EL (cell line): ENCODE results near the gene XG.

ENCODE experiments used
- DNase-seq: peaks from one replicate; pipeline ENCODE4 v3.0.0-alpha.2; 2016

XG gene

DNA sequence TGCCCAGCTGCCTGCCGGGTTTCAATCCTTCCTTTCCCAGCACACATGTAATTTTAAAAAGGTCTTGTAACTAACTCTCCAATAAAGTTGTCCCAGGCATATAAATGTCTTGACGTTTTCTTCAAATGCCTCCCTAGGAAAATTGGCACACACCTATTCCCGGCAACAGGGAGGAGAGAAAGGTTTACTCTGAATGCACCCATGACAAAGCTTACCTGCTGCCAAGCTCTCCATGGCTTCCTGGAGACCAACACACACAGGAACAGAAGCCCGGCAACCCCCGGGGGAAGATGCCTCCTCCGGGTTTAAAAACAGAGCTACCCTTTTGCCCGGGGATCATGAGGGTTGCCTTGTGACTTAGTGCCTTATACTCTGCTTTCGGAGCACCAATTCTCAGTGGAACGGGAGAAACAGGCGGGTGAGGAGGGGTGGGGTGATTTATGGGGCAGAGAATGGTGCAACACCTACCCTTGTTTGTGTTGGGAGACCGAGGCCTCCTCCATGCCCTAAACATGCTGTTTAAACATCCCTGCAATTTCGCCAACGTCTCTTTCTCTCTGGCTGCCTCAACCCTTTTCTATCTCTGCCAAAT lies 72.1 kb downstream of the XG start:
- no peak for DNase-seq

DNA sequence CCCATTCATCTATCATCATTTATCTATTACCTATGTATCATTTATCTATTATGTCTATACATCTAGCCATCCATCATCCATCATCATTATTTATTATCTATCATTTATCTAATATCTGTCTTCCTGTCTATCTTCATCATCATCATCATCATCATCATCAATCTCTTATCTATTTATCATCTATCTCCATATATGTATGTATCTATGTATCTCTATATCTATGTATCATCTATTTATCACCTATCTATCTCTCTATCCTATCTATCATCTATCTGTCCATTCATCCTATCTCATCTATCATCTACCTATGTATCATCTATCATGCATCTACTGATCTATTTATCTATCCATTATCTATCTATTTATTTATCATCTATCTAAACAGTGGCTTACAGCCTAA lies 73.0 kb downstream of the XG start:
- no peak for DNase-seq

DNA sequence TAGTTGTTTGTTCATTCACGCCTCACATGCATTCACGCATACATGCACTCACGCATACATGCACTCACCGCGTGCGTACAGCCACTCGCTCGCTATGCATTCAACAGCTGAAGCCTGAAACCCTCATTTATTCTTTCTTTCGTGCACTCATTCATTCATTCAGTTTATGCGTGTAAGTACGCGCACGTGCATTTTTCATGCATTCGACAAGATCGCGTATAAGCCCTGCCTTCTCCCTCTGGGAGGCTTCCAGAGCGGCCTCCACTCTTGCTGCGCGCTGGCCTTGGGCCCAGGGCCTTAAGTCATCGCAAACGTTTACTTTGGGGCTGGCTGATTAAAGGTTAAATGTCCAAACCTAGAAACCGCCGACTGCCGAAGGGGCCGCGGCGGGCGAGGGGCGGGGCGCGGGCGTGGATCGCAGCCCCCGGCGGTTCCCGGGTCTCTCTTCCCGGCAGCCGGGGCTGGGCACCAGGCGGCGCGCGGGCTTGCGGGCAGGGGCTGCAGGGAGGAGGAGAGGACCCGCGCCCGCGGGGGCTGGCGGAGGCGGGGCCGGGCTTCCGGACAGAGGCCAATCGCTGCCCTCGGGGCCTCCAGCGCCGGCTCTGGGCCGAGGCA lies 76.6 kb downstream of the XG start, which contains the start of gene GYG2:
GYG2 (plus strand) TSS at position 587 of the 615 bp plus-strand sequence. CDS start 1,259 bp downstream, outside the sequence.
- peak; percentile 12 for DNase-seq

DNA sequence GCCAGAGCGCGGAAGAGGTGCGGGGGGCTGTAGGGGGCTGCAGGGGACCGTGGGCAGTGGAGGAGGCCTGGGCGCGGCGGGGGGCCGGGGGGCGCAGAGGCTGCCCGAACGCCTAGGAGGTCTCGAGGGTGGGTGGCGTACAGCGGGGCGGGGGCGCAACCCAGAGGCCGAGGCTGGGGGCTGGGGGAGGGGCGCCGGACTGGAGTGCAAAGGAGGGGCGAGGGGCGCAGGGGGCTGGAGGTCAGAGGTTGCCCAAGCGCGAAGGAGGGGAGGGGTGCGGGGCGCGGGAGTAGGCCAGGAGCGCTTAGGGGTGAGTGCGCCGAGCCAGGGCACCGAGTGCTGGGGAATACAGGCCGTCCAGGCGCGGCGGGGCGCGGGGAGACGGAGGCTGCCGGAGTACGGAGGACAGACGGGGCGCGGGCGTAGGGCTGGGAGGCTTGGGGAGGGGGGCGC lies 77.1 kb downstream of the XG start:
- DNase-seq, result no peak

DNA sequence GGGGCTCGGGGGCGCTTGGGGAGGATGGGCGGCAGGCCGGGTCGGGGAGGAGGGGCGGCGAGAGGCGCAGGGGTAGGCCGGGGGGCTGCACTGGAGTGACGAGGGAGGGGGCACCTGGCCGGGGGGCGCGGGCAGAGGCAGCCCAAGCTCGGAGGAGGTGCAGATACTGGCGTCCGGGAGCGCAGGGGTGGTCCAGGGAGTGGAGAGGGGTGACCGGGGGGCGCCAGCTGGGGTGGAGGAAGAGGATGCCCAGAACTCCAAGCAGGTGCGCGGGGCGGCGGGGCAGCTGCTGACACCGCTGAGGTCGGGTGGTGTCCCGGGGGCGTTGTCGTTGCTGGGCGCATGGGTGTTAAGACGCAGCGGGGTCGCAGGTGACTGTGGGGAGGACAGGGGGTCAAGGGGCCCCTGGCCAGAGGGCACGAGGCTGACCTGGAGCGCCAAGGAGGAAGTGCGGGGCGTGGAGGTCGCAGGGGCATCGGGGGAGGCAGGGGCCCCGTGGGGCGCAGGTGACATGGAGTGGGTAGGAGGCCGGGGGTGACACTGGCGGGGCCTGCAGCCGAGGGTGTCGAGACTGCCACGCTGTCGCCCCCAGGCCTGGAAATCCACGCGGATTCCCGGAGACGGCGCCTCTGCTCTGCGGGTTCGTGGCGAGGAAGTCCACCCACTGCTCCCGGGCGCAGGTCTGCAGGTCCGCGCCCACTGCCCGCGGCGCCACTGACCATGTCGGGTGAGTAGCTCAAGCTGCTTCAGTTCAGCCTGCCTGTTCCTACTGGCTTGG lies 77.8 kb downstream of the XG start:
- no peak for DNase-seq

DNA sequence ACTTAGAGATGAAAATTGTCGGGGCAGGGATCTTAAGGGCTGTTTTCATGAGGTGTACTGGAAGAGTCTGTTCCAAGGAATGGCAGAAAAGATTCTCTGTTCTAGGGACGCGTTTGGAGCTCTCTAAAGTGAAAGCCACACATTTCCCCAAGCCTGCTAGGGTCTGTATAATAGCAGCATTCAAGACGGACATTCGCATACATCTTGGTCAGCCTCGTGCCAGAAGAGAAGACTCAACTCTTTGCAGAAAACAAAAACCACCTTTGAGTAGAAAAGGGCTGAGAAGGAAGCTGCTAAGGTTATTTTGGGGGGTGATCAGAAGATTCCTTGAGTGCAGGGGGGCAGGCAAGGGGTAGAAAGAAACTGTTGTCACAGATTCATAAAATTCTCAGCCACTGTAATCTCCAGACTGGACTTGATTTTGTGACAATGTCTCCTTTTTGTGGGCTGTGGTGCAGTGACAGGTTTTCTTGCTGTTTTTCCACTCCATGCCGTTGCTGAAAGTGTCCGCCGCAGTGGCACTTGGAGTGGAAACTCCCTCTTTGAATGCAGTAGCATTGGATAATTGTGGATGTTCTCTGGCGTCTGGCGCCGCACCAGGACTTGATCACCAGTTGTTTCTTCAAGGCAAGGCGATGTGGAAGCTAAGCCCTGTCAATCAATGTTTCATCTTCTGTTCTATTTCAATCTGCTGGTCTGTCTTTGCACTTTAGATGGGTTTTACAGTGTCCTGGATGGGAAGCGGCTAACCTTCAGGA lies 79.8 kb downstream of the XG start:
- DNase-seq, result no peak

DNA sequence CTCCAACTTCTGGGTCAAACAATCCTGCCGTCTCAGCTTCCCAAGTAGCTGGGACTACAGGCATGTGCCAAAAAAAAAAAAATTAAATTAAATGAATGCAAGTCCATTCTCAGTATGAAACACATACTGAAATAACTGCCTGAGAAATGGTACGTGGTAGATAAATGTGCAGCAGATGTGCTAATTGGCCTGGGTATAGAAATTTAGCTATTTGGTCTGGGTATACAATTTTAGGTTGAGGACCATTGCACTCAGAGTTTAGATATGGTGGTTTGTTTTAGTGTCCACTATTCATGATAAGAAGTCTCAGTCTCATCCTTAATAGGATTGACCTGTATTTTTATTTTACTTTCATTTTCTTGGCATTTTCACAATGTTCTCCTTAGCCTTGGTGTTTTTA lies 86.1 kb downstream of the XG start:
- no peak for DNase-seq

DNA sequence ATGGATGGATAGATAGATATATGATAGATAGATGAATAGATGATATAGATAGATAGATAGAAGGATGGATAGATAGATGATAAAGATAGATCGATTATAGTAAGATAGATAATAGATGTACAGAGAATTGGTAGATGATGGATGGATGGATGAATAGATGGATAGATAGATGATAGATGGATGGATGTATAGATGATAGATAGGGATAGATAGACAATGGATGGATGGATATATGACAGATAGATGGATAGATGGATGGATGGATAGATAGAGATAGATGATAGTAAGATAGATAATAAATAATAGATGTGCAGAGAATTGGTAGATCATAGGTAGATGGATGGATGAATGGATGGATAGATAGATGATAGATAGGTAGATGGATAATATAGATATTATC lies 89.1 kb downstream of the XG start:
- no peak for DNase-seq

DNA sequence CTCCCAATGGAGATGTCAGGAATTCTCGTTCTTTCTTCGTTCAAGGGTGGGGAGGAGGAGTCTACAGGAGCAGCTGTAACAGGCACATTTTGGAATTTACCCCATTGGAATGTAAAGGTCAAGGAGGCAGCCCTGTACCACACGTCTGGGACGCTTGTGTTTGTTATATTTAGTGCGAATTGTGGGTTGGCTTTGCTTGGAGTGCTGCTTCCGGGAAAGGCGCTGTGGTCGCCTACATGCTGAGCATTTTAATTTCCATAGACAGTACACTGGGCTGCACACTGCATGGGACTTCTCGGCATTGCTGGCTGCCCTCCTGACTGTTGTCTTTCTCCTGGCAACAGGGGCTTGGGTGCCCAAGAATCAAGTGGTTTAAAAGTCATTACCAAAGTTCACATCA lies 89.7 kb downstream of the XG start:
- DNase-seq, result no peak

DNA sequence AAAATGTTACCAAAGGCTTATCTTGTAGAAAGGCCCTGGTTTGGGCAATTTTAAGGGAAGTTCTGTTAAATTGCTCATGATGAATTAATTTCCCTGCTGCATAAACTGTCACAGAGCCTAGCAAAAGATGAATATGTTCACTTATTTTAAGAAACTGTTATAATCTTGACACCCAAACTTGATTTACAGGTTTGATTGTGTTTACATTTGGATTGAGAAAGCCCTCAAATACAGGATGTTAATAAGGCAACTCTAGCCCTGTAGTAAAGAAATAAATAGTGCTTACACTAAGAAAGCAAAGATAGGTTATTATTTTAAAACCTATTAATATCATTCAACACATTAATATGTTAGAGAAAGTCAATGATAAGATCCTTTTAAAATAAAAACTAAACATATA lies 95.2 kb downstream of the XG start:
- no peak for DNase-seq

DNA sequence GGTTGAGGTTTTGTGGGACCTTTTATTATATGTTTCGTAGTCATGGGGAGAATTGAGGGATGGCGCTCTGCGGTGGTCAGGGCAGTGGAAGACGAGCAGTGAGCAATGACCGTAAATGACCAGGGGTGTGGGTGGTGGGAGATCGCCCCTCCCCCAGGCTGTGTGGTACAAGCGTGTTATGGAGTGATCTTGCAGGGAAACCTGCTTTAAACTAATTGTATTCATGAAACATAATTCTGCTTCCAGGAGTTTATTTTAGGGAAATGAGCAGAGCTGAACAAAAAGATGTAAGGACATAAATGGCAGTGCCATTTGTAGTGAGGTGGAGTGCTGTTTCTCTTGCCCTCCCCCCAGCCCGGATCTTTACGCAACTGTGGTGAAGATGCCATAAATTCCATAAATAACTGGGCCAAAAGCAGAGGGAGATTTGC lies 97.0 kb downstream of the XG start:
- peak; percentile 73 for DNase-seq

DNA sequence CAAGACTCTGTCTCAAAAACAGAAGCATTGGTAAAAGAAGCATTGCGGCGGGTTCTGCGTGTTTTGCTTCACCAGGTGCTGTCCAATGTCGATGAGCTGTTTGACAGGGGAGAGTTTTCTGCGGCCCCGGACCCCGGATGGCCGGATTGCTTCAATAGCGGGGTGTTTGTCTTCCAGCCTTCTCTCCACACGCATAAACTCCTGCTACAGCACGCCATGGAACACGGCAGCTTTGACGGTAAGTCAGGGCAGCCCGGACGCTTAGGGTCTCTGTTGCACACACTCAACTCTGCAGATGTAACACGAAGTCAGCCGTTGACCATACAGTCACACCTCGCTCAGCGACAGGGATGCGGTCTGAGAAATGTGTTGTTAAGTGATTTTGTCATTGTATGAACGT lies 103.1 kb downstream of the XG start:
- no peak for DNase-seq

DNA sequence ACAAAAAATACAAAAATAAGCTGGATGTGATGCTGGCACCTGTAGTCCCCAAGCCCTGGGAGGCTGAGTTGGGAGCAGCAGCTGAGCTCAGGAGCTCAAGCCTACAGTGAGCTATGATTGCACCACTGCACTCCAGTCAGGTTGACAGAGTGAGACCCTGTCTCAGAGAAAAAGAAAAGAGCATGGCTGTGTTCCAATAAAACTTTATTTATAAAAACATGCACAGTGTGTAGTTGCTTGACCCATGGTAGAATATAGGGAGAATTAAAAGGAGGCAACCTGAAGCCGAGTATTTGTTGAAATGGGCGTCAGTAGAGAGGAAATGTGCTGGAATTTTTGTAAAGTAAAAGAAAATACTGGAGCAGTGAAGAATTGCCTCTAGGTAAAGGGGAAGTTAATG lies 103.9 kb downstream of the XG start:
- no peak for DNase-seq

DNA sequence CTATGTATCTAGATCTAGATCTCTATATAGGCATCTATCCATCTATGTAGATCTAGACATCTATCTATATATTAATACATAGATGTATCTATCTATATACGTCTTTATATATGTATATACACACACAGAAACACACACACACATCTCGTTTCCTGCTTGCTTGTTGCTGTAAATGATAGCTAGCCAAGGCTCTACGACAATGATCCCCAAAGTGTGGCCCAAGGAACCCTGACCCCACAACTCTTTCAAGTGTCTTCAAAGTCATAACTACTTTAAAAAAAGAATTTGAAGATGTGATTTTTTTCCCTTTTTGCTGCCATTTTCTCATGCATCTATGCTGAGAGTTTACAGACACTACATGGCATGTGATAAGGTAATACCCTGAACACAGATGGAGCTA lies 105.7 kb downstream of the XG start:
- no peak for DNase-seq

DNA sequence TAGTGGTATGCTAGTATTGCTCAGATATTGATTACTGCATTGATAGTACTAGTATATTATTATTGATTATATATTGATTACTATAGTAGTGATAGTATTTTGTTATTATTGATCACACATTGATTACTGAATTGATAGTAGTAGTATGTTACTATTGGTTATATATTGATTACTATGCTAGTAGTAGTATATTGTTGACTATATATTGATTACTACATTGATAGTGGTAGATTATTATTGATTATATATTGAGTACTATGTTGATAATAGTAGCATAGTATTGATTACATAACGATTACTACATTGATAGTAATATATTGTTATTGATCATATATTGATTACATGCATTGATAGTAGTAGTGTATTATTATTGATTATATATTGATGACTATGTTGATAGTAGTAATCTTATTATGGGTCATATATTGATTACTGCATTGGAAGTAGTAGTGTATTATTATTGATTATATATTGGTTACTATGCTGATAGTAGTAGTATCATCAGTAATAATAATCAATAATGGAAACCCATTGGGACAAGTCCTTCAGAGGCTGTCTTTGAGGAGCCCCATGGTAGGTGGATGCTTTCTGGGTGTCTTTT lies 107.5 kb downstream of the XG start:
- DNase-seq, result no peak

DNA sequence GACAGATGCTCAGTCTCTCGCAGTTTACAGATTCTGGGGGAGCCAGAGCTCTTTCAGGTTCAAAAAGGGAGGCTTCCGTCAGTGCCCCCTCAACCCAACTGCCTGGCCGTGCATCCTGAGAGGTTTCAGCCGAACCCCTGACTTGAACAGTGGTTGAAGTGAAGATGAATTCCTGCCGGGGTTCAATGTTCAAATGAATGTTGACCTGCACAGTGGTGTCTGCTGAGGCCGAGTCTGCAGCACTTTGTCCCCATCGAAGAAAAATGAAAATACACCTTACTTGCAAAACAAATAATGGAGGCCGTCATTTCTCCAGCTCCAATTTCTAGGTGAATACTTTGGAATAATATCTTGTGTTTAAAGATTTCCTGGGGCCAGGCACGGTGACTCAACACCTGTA lies 110.6 kb downstream of the XG start:
- no peak for DNase-seq

DNA sequence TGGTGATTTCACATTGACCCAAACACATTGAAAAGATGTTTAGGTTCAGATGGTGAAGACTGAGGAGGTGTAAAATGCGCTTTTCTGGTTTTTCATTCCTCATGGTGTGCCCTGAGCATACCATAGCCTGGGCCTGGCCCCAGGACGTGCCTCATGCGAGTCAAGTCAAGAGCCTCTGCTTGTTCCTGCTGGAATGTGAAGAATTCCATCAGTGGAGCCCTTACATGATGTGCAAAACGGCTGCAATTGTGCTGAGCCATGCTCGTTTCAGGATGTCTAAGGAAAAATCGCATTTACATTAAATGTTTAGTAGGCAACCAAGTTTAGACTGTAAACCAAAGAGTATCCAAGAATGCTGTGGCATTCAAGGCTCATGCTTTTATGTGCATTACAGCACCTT lies 111.8 kb downstream of the XG start:
- peak; percentile 39 for DNase-seq
